ENCODE data around the gene SETD5. TPM values are rescaled to one million over a fixed set of nuclear protein-coding genes. Genes with fewer than 3 reads are reported as not detected.

The SETD5 gene
- total and polyA plus RNA-seq, 2 of the 8 experiments (the other 6 are each of a cell fraction or from before 2014, with no cell fraction given), result 108 to 234 TPM

- POLR2A ChIA-PET (ENCODE audit: partially characterized antibody), result interaction anchor here (0.9 to 5.4 kb wide), 6 partner anchors 10 to 67 kb away, joined by 3 to 35 read pairs (median 6); partner anchors contain the start of gene SETD5
- WGBS, 2 experiments (ENCODE audit: extremely low coverage in 1 of 2, insufficient coverage in 1 of 2, insufficient read length in 1 of 2, insufficient replicate concordance in 2 of 2, low coverage in 1 of 2, low lambda C conversion rate in 2 of 2, missing lambda C conversion rate in 1 of 2), result 95% methylated on average over 3 of the region's 3 CpGs; no CpG with 5 or more reads in 1 of the 2 experiments
- CTCF ChIA-PET (ENCODE audit: partially characterized antibody), result interaction anchor here (0.9 kb wide), 1 partner anchor 27 kb away, joined by 3 read pairs; no protein-coding TSS in a partner anchor
Measured at GRCh38 chr3:9380014-9380413, 17.4 kb upstream of the SETD5 start.

More at GRCh38 chr3:9380014-9380413, 17.4 kb upstream of the SETD5 start:
- Histone ChIP-seq H2AK5ac (ENCODE audit: low read depth, low read length) (no peak overlapping the region), H3K9me3 (ENCODE audit: insufficient read depth in 2 of 2, low read depth in 1 of 2, low read length in 1 of 2) (no peaks in the 10 kb centered on the region), H3K27me3 (replicated peaks in 1 of 4; ENCODE audit: control insufficient read depth in 3 of 4, extremely low read depth in 1 of 4, insufficient read depth in 3 of 4, low read length in 3 of 4) (no peaks in the 10 kb centered on the region), H3K4ac (replicated peaks; ENCODE audit: insufficient read length, low read depth, low read length) (no peak overlapping the region), H2AFZ (ENCODE audit: low read length) (no peak overlapping the region), H4K5ac (ENCODE audit: insufficient read length, low read depth, low read length) (no peak overlapping the region), H3K79me2 (ENCODE audit: control insufficient read depth in 1 of 2, insufficient read depth in 2 of 2, low read length in 2 of 2) (no peaks in the 10 kb centered on the region), H2BK12ac (ENCODE audit: low read depth, low read length) (no peak overlapping the region), H2BK20ac (ENCODE audit: low read length) (no peak overlapping the region; the same call in 1 of the 2 replicates), H3K79me1 (ENCODE audit: low read depth, low read length) (no peaks in the 10 kb centered on the region), H3K56ac (replicated peaks; ENCODE audit: insufficient read length, low read depth, low read length) (peak overlapping the region; percentile 18), H2BK5ac (ENCODE audit: low read depth, low read length) (no peak overlapping the region), H2BK120ac (replicated peaks; ENCODE audit: low read depth, low read length) (no peak overlapping the region), H3K9ac (replicated peaks in 1 of 4; ENCODE audit: extremely low read depth in 1 of 4, low read depth in 3 of 4, low read length in 3 of 4) (no peak overlapping the region), H4K20me1 (replicated peaks in 1 of 2; ENCODE audit: control insufficient read depth in 1 of 2, insufficient read depth in 2 of 2, low read length in 2 of 2) (no peaks in the 10 kb centered on the region), H4K91ac (replicated peaks; ENCODE audit: insufficient read length, low read length) (no peak overlapping the region), H4K8ac (ENCODE audit: extremely low read depth, insufficient read depth, low read length) (no peak overlapping the region), H3K4me3 (ENCODE audit: extremely low read depth in 1 of 4, insufficient read depth in 2 of 4, low read depth in 3 of 4, low read length in 4 of 4) (no peak overlapping the region), H3K27ac (ENCODE audit: low read depth, low read length) (no peak overlapping the region), H3K18ac (ENCODE audit: extremely low read depth, low read length) (no peak overlapping the region), H3K4me2 (ENCODE audit: insufficient read depth in 1 of 2, low read depth in 2 of 2, low read length in 2 of 2) (no peak overlapping the region), H2BK15ac (ENCODE audit: low read length) (no peak overlapping the region), H3K23me2 (ENCODE audit: low read depth, low read length) (no peaks in the 10 kb centered on the region), H3K14ac (ENCODE audit: insufficient read length) (no peak overlapping the region), H3K23ac (ENCODE audit: insufficient read length) (no peak overlapping the region), H3K4me1 (replicated peaks in 1 of 4; ENCODE audit: control insufficient read depth in 3 of 4, insufficient read depth in 4 of 4, low read length in 3 of 4) (no peaks in the 10 kb centered on the region), H3K36me3 (ENCODE audit: control insufficient read depth in 2 of 4, insufficient read depth in 4 of 4, low read length in 3 of 4) (peaks cover 13 to 85% (median 39%) of the 10 kb centered on the region in 4 experiments)
- DNase-seq (ENCODE audit: low read depth in 1 of 2, low spot score in 2 of 2) (no peak), FAIRE-seq (no peak)
- TF ChIP-seq KDM5A (IDR thresholded peaks at IDR 0.05; ENCODE audit: low read length), result no peak
- TF ChIP-seq RFX5 (IDR thresholded peaks at IDR 0.05; ENCODE audit: borderline replicate concordance, low read depth, low read length), result no peak
- no peak for TF ChIP-seq CBX8 (IDR thresholded peaks at IDR 0.05; ENCODE audit: borderline replicate concordance, low read depth, low read length)
- TF ChIP-seq MAX (IDR thresholded peaks at IDR 0.05), result no peak
- TF ChIP-seq SAP30 (IDR thresholded peaks at IDR 0.05; ENCODE audit: insufficient read depth, insufficient replicate concordance, low read length), result no peak
- no peak for TF ChIP-seq CBX5 (IDR thresholded peaks at IDR 0.05; ENCODE audit: low read depth, low read length)
- TF ChIP-seq CTBP2 (IDR thresholded peaks at IDR 0.05; ENCODE audit: borderline replicate concordance, insufficient read depth, insufficient read length, low read length), result no peak
- TF ChIP-seq JUN (IDR thresholded peaks at IDR 0.05; ENCODE audit: low read depth, low read length), result no peak
- no peak for TF ChIP-seq POLR2AphosphoS5 (IDR thresholded peaks at IDR 0.05; ENCODE audit: low read depth, low read length)
- TF ChIP-seq EZH2 (IDR thresholded peaks at IDR 0.05; ENCODE audit: low read depth, low read length, severe bottlenecking), result no peak
- no peak for TF ChIP-seq KDM4A (IDR thresholded peaks at IDR 0.05; ENCODE audit: low read depth, low read length, severe bottlenecking)
- no peak for TF ChIP-seq SUZ12 (IDR thresholded peaks at IDR 0.05; ENCODE audit: low read length)
- no peak for TF ChIP-seq RXRA (IDR thresholded peaks at IDR 0.05; ENCODE audit: insufficient read depth, low read depth, low read length)
- TF ChIP-seq BRCA1 (IDR thresholded peaks at IDR 0.05; ENCODE audit: low read depth, low read length), result no peak

Measured in H1 (cell line).